Activated gamma-delta T cell (primary cell): ENCODE measurements around the gene RAB3IP.
"Not testable (repeated sequence)": the region's sequence is repeated elsewhere in the genome, so short reads cannot be mapped to it uniquely, and the experiment has no call there.

Experiments used
- DNase-seq: peaks from one replicate; lab custom pipeline; 2025; lab: John Stamatoyannopoulos, UW

Gene RAB3IP

DNA sequence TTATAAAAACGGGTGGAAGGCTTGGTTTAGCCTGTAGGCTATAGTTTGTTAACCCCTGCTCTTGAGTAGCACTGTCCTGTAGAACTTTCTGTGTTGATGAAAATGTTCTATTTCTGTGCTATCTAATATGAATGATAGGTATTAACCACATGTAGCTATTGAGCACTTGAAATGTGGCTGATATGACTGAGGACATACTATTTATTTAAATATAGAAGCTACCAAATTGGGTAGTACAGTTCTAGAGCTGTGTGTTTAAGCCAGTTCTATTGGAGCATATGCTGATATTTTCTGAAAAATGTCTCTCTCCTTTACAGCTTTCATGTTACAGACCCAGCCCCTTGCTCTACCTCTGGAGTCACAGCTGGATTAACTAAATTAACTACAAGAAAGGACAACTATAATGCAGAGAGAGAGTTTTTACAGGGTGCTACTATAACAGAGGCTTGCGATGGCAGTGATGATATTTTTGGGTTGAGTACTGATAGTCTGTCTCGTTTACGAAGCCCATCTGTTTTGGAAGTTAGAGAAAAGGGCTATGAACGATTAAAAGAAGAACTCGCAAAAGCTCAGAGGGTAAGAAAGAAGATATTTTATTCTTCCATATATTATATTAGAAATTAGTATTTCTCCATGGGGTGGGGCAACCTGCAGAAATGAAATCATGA lies 17.6 kb downstream of the RAB3IP start:
- no peak for DNase-seq

DNA sequence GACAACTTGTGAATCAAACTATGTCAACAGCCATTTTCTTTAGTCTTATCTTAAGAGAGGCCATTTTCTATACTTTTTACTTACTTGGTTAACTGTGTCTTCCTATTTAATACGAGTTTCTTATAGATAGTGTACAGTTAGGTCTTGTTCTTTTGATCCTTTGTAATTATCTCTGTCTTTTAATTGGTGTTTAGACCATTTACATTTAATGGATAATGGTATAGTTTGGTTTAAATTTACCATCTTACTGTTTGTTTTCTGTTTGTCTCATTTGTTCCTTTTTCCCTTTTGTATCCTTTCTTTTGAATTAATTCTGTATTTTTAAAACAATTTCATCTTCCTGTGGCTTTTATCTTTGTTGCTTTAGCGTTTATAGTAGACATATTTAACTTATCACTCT lies 19.4 kb downstream of the RAB3IP start:
- no peak for DNase-seq

- not testable (repeated sequence) for DNase-seq
Observed at GRCh38 chr12:69759581-69759980, 20.9 kb downstream of the RAB3IP start.

- DNase-seq = no peak
Observed at GRCh38 chr12:69765515-69765914, 26.9 kb downstream of the RAB3IP start.

DNA sequence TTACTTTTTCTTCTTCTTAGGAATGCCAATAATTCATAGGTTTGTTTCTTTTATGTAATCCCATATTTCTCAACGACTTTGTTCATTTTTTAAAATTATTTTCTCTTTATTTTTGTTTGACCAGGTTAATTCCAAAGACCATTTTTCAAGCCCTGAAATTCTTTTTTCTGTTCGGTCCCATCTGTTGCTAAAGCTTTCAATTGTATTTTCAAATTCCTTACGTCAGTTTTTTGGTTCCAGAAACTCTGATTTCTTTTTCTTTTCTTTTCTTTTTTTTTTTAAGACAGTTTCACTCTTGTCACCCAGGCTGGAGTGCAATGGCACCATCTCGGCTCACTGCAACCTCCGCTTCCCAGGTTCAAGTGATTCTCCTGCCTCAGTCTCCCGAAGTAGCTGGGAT lies 27.6 kb downstream of the RAB3IP start:
- no peak for DNase-seq

DNA sequence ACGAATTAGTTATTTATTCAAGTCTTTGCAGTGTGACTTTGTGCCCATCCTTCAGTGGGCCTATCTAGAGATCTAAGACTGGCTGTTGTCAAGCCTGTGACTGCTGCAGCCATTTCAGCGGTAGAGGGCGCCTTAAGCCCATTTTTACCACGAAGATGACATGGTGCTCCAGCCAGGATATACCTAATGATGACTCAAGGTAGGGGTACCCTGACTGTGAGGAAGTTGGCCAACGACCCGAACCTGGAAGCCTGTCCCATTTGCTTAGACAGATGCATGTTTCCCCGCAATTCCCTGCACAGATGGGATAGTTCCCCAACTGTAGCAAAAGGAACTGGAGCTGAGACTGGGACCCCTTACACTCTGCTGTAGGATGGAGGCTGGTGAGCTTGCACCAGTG lies 41.3 kb downstream of the RAB3IP start:
- DNase-seq = no peak

DNA sequence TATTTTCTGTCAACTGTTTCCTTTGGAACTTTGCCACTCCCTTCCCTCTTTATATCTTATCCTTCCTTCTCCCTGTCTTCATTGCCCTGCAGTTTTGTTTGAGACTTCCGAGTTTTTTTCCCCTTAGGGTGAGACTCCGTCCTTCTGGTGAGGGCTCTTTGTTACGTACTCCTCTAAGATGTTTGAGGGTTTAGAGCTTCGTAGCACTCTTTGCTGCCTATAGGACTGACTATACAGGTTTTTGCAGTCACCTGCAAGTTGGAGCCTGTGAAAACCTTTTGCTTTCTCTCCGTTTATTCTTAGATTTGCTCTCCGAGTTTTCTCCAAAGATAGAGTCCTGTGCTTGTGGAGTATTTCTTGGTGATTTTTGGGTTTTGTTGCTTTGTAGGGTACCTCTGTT lies 44.7 kb downstream of the RAB3IP start:
- DNase-seq = no peak

DNA sequence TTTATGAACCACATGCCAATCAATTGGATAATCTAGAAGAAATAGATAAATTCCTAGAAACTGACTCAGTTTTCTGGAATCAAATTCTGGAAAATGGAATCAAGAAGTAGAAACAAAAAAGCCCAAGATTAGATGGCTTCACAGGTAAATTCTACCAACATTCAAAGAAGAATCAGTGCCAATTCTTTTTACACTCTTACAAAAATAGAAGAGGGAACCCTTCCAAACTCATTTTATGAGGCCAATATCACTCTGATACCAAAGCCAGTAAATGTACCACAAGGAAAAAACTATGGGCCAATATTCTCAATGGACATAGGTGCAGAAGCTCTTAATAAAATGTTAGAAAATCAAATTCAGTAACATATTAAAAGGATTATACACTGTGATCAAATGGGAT lies 50.7 kb downstream of the RAB3IP start:
- DNase-seq = no peak

DNA sequence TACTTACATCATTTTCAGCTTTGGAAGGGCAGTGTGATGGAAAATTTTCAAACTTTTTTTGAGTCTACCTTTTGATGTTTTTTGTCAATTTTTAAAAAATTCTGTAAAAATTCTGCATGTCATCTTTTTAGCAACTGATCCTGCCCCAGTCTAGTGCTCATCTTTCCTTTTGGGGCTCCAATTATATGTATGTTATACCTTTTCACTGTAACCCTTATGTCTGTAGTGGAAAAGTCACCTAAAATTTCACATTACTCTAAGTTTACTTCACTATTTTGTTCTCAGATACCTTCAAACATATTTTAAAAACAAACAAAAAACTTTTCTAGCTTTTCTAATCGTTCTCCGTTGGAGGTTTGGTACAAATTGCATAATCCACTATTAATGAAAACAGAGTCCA lies 53.9 kb downstream of the RAB3IP start:
- no peak for DNase-seq

GRCh38 chr12:69807101-69807897 lies 68.6 kb downstream of the RAB3IP start:
- not testable (repeated sequence) for DNase-seq

DNA sequence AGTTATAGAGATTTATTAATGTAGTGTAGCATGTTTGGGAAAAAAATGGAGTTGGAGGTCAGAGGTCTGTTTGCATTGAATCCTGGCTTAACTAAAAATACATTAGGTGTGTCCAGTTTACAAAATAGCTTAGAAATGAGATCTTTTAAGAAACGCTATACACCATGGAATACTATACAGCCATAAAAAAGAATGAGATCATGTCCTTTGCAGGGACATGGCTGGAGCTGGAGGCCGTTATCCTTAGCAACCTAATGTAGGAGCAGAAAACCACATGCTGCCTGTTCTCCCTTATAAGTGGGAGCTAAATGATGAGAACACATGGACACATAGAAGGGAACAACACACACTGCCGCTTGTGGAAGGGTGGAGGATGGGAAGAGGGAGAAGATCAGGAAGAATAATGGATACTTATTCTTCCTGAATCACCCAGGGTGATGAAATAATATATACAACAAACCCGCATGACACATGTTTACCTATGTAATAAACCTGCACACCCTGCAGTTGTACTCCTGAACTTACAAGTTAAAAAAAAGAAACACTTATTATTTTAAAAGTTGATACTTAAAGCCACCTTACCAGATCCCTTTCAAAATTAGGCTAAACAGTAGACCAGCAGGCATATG lies 72.3 kb downstream of the RAB3IP start:
- no peak for DNase-seq

DNA sequence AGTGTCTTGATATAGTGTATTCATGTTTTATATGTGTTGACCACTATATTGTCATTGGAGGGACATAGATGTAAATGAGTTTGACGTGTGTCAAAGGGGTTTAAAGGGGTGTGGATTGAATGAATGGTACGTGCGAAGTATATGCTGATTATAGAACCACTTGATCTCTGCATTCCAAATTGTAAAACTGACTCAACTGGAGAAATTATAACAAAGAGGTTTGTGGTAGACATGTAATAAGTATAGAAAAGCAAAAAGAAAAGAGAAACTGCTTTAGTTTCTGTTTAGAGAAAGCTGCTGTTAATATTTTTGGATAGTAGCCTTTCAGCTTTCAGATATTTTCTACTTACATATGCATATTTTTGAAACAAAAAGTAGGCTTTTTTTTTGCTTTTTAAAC lies 77.4 kb downstream of the RAB3IP start:
- DNase-seq = no peak

GRCh38 chr12:69821032-69821455 lies 82.4 kb downstream of the RAB3IP start:
- DNase-seq = no peak

DNA sequence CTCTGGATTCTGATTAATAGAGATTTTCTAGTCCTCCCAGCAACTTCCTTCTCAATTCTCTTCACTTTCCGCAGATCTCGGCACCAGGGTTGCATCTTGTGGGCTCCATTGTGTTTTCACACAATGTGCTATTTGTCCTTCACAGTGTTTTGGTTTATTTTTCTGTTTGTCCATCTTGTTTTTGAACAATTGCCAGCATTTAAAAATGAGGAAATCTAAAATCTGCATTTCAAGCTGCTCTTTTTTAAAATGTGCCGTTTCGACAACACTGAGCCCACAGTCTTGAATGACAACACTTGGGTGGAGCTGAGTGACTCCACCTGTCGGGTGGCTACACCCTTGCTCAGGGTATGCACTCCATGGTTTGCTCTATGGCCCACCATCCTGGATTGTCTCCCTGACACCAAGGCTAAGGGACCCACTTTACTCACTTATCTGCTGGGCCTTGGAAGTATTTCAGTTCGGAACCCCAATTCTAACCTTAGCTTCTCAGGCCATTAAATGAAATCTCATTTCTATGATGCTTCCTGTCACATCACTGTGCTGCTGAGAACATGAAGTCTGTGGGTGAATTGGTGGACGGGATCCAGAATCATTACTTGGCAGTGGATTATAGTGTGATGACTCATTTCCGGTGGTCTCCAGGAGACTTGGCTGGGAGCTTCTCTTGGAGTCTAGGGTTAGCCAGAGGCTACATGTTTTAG lies 82.9 kb downstream of the RAB3IP start:
- no peak for DNase-seq

DNA sequence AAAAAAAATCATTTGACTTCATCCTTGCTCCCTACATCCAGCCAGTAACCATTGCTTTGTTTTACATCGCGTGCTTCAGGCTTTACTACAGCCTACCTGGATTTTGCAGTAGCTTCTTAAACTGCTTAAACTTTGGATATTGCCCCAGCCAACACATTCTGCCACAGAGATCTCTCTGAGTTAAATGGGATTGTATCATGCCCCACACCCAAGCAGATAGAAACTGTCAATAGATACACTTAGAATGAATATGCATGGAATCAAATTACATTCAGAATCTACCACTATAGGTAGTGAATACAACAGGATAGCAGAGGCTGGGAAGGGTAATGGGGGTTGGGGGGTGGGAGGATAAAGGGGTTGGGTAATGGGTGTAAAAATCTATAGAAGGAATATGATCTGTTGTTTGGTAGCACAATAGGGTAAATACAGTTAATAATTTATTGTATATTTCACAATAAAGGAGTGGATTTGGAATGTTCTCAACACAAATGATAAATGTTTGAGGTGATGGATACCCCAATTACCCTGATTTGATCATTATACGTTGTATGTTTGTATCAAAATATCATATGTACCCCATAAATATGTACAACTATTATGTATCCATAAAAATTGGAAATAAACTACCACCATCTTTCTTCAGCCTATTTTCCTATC lies 83.7 kb downstream of the RAB3IP start:
- DNase-seq = no peak

- no peak for DNase-seq
Observed at GRCh38 chr12:69824028-69824427, 85.4 kb downstream of the RAB3IP start.

- DNase-seq = no peak
Observed at GRCh38 chr12:69824966-69825560, 86.4 kb downstream of the RAB3IP start, which contains the start of gene MYRFL. Gene MYRFL (plus strand): TSS chr12:69825227. CDS start chr12:69825518, 291 bp downstream.

DNA sequence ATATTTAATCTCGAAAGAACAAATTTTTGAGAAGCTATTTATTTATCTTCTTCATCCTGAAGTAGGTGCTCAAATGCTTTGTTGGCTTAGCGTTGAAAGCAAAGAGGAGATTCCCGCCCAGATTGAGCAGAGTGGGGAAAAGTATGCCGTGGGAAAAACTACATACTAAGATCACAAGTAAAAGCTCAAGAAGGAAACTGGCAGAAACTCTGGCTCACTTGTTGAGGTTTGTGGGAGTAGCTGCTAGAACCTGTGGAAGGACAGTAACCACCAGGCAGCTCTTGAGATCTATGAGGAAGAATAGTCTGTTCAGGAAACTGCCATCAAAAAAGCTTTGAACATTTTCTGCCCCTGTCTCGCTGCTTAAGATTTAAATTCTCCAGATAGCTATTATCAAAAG lies 90.2 kb downstream of the RAB3IP start:
- DNase-seq = no peak

GRCh38 chr12:69833696-69834095 lies 95.0 kb downstream of the RAB3IP start:
- DNase-seq = no peak

- no peak for DNase-seq
Observed at GRCh38 chr12:69834147-69834546, 95.5 kb downstream of the RAB3IP start.

DNA sequence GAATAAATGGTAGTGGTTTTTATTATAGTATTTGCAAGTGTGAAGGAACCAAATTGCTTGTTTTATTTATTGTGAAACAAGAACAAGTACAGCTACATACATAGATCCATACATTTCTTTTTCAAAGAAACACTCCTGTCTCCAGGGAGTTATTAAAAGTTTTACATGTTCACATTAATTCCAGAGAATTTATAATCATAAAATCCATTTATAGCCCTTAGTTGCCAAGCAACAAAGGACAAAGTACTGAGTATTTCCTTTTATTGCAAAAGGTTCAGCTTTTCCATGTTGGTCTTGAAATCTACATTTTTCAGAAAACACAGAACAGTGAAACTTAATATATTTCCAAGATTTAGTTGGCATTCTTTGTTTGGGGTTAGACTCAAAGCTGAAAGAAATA lies 95.9 kb downstream of the RAB3IP start:
- DNase-seq = no peak
